Endothelial cell of umbilical vein (primary cell): ENCODE measurements around the gene CHST11.

Experiments
- CTCF ChIP-seq, 2 donors: IDR thresholded peaks; 1 replicate in 1 of 2; 2 replicates in 1 of 2; pipeline ENCODE4 v1.5.1; 2011; ENCODE audit warnings: low read length in 2 of 2, mild to moderate bottlenecking in 2 of 2, moderate library complexity in 2 of 2, control low read depth in 1 of 2, inconsistent platforms in 1 of 2, low read depth in 1 of 2; ENCODE audit not compliant: insufficient read depth in 1 of 2; ENCODE audit errors: extremely low read depth in 1 of 2
- EZH2 ChIP-seq: IDR thresholded peaks from 2 replicates; pipeline ENCODE4 v1.6.1; 2012; ENCODE audit warnings: borderline replicate concordance, low read depth, mild to moderate bottlenecking, moderate library complexity, low read length, inconsistent platforms; ENCODE audit not compliant: severe bottlenecking
- JUN ChIP-seq: IDR thresholded peaks from 2 replicates; pipeline ENCODE4 v1.6.1; 2011; ENCODE audit warnings: borderline replicate concordance, low read depth; ENCODE audit not compliant: insufficient read length, insufficient read depth
- MAX ChIP-seq: IDR thresholded peaks from 2 replicates; pipeline ENCODE4 v1.6.1; 2011; ENCODE audit not compliant: insufficient read depth, insufficient read length
- MYC ChIP-seq: IDR thresholded peaks from one replicate; pipeline ENCODE4 v1.6.1; 2011; ENCODE audit warnings: mild to moderate bottlenecking, low read depth, low read length
- POLR2A ChIP-seq: IDR thresholded peaks from 2 replicates; pipeline ENCODE4 v1.6.1; 2012; ENCODE audit warnings: low read depth, mild to moderate bottlenecking, control low read depth, low read length
- POLR2AphosphoS5 ChIP-seq: IDR thresholded peaks from 2 replicates; pipeline ENCODE4 v1.6.1; 2012; ENCODE audit warnings: low read depth, mild to moderate bottlenecking, control low read depth, low read length, moderate library complexity; ENCODE audit not compliant: insufficient read depth

- TF ChIP-seq POLR2A (no peak), MYC (no peak), POLR2AphosphoS5 (no peak), CTCF (IDR thresholded peaks at IDR 0.05; ENCODE audit: extremely low read depth in 1 of 2, insufficient read depth in 1 of 2, low read depth in 1 of 2, low read length in 2 of 2) (no peak), EZH2 (no peak), MAX (no peak), JUN (no peak)
Measured at GRCh38 chr12:104685366-104685765, 228.6 kb downstream of the CHST11 start.
